Tracheal epithelial cell (primary cell): Measurements from ENCODE around the gene TRIM67. TPM values are rescaled to one million over a fixed set of nuclear protein-coding genes. Genes with fewer than 3 reads are reported as not detected.

Experiments
- total RNA-seq: library from RNA; depleted of rRNA; stranded (reverse); fragments of >200 nt; gene quantifications from 2 replicates; pipeline ENCODE4 v1.2.1, GENCODE V29; 2014

TRIM67 gene
- not detected in 2 replicates for total RNA-seq

DNA sequence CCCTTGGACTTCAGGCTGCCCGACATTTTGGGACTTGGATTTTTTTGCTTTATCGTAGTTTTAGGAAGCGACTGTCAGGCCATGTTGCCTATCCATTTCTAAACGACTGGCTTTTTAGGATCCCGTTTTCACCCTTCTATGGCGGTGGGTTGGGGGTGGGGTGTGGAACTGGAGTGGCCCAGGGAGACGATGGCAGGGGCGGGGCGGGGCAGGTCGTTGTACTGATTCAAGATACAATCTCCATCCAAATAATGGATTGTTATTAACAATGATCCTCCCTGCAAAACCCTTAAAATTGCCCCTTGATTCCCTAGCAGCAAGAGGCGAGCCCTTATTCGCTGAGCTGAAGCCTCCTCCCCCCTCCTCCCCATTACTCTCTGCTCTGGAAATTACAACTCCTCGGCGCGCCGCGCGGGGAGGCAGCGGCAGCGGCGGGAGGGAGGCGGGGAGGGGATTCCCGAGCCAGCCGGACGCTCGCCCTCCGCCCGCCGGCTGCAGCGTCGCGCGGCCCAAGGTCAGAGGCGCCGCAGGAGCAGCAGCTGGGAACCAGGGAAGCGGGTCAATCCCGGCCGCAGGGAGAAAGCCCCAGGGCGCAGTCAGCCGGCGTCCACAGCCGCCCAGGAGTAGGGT lies at the start of gene TRIM67:
TSS of gene TRIM67 (plus strand) at position 392 of the 630 bp plus-strand sequence. CDS start 912 bp downstream, outside the sequence.

GRCh38 chr1:231240883-231241735 lies 79.3 kb downstream of the TRIM67 start, which contains the start of gene GNPAT:
TSS of gene GNPAT (plus strand) at chr1:231241212. CDS start at chr1:231241379, 167 bp downstream.

Other genes starting within 250 kb of the TRIM67 start
- gene TTC13, start 183.2 kb upstream of the TRIM67 start, total RNA-seq: 8.7 and 10.0 TPM in 2 replicates
- 6.3 and 9.2 TPM in 2 replicates for gene ARV1, start 183.0 kb upstream of the TRIM67 start, total RNA-seq
- 13.3 and 17.3 TPM in 2 replicates for gene FAM89A, start 121.8 kb upstream of the TRIM67 start, total RNA-seq
- 52.8 and 70.8 TPM in 2 replicates for gene GNPAT, start 79.2 kb downstream of the TRIM67 start, total RNA-seq
- gene EXOC8, start 175.8 kb downstream of the TRIM67 start, total RNA-seq: 12.5 and 13.0 TPM in 2 replicates
- gene SPRTN, start 176.2 kb downstream of the TRIM67 start, total RNA-seq: 11.5 and 12.0 TPM in 2 replicates